Measurements from ENCODE around the gene GAPT. TPM values are rescaled to one million over a fixed set of nuclear protein-coding genes. Genes with fewer than 3 reads are reported as not detected.

GAPT gene
- total RNA-seq, 2 experiments from 2014 or later = 11.2 to 15.1 TPM

- no peak for DNase-seq (ENCODE audit: low spot score)
- intact Hi-C loops (cut with micrococcal nuclease; ENCODE audit: unreplicated experiment) = loop anchor here (1.0 to 10.0 kb wide), 3 partner anchors 683 to 1163 kb away; no protein-coding TSS in a partner anchor
- no peaks in the 10 kb centered on the region for H3K9me2 ChIP-seq (ENCODE audit: insufficient read depth, low read length)
- no peaks in the 10 kb centered on the region for H3K36me3 ChIP-seq (ENCODE audit: insufficient read depth, low read length)
- H4K20me1 ChIP-seq (ENCODE audit: insufficient read depth, low read length) = no peaks in the 10 kb centered on the region
- no peak for TF ChIP-seq CTCF (conservative IDR thresholded peaks at IDR 0.05; ENCODE audit: low read length)
- no peak for TF ChIP-seq EZH2phosphoT487 (IDR thresholded peaks at IDR 0.05; ENCODE audit: borderline replicate concordance, low read depth, low read length)
- BruUV-seq (replicated peaks) = no TSS peak
- no peak overlapping the region for H3K4me3 ChIP-seq (ENCODE audit: low read depth, low read length, poor library complexity, severe bottlenecking)
- H3K4me2 ChIP-seq (ENCODE audit: low read length) = no peak overlapping the region
- no peaks in the 10 kb centered on the region for H3K79me2 ChIP-seq (ENCODE audit: insufficient read depth, low read depth, low read length)
- no peak overlapping the region for H3K27ac ChIP-seq (ENCODE audit: low read depth, low read length, poor library complexity, severe bottlenecking)
- H3K9me3 ChIP-seq (ENCODE audit: low read length) = no peaks in the 10 kb centered on the region
- POLR2A ChIA-PET = interaction anchor here (0.7 kb wide), 1 partner anchor 648 kb away, joined by 3 read pairs; no protein-coding TSS in a partner anchor
- CTCF ChIA-PET (ENCODE audit: unreplicated experiment) = interaction anchor here (1.6 kb wide), 1 partner anchor 1164 kb away, joined by 3 read pairs; no protein-coding TSS in a partner anchor
- no peak overlapping the region for H2AFZ ChIP-seq (ENCODE audit: low read length)
- no peaks in the 10 kb centered on the region for H3K4me1 ChIP-seq (ENCODE audit: insufficient read depth, low read length, poor library complexity, severe bottlenecking)
Observed at GRCh38 chr5:58462154-58462553, 29.1 kb upstream of the GAPT start.

GRCh38 chr5:58462623-58463230 lies 28.5 kb upstream of the GAPT start:
- BruUV-seq (replicated peaks) = no TSS peak
- H3K4me1 ChIP-seq (ENCODE audit: insufficient read depth, low read length, poor library complexity, severe bottlenecking) = no peaks in the 10 kb centered on the region
- H4K20me1 ChIP-seq (ENCODE audit: insufficient read depth, low read length) = no peaks in the 10 kb centered on the region
- intact Hi-C loops (cut with micrococcal nuclease; ENCODE audit: unreplicated experiment) = loop anchor here (1.0 to 10.0 kb wide), 3 partner anchors 683 to 1164 kb away; no protein-coding TSS in a partner anchor
- H3K4me2 ChIP-seq (ENCODE audit: low read length) = no peak overlapping the region
- no peaks in the 10 kb centered on the region for H3K79me2 ChIP-seq (ENCODE audit: insufficient read depth, low read depth, low read length)
- H3K36me3 ChIP-seq (ENCODE audit: insufficient read depth, low read length) = no peaks in the 10 kb centered on the region
- POLR2A ChIA-PET = no interaction called here
- CTCF ChIA-PET (ENCODE audit: unreplicated experiment) = no interaction called here
- H3K9me3 ChIP-seq (ENCODE audit: low read length) = no peaks in the 10 kb centered on the region
- no peak overlapping the region for H3K27ac ChIP-seq (ENCODE audit: low read depth, low read length, poor library complexity, severe bottlenecking)
- TF ChIP-seq EZH2phosphoT487 (IDR thresholded peaks at IDR 0.05; ENCODE audit: borderline replicate concordance, low read depth, low read length) (no peak), CTCF (conservative IDR thresholded peaks at IDR 0.05; ENCODE audit: low read length) (peak; percentile 86)
- no peaks in the 10 kb centered on the region for H3K9me2 ChIP-seq (ENCODE audit: insufficient read depth, low read length)
- no peak overlapping the region for H2AFZ ChIP-seq (ENCODE audit: low read length)
- no peak overlapping the region for H3K4me3 ChIP-seq (ENCODE audit: low read depth, low read length, poor library complexity, severe bottlenecking)
- peak; percentile 42 for DNase-seq (ENCODE audit: low spot score)

- no peak for DNase-seq (ENCODE audit: low spot score)
- intact Hi-C loops (cut with micrococcal nuclease; ENCODE audit: unreplicated experiment) = loop anchor here (10.0 kb wide), 1 partner anchor 972 kb away; no protein-coding TSS in a partner anchor
- CTCF ChIA-PET (ENCODE audit: unreplicated experiment) = no interaction called here
- H2AFZ ChIP-seq (ENCODE audit: low read length) = no peak overlapping the region
- no peaks in the 10 kb centered on the region for H3K4me1 ChIP-seq (ENCODE audit: insufficient read depth, low read length, poor library complexity, severe bottlenecking)
- no peaks in the 10 kb centered on the region for H3K36me3 ChIP-seq (ENCODE audit: insufficient read depth, low read length)
- BruUV-seq (replicated peaks) = no TSS peak
- H3K9me3 ChIP-seq (ENCODE audit: low read length) = no peaks in the 10 kb centered on the region
- POLR2A ChIA-PET = interaction anchor here (0.6 kb wide), 1 partner anchor 26 kb away, joined by 3 read pairs; no protein-coding TSS in a partner anchor
- no peaks in the 10 kb centered on the region for H3K9me2 ChIP-seq (ENCODE audit: insufficient read depth, low read length)
- no peak for TF ChIP-seq CTCF (conservative IDR thresholded peaks at IDR 0.05; ENCODE audit: low read length)
- TF ChIP-seq EZH2phosphoT487 (IDR thresholded peaks at IDR 0.05; ENCODE audit: borderline replicate concordance, low read depth, low read length) = no peak
- no peaks in the 10 kb centered on the region for H3K79me2 ChIP-seq (ENCODE audit: insufficient read depth, low read depth, low read length)
- no peak overlapping the region for H3K4me2 ChIP-seq (ENCODE audit: low read length)
- H3K27ac ChIP-seq (ENCODE audit: low read depth, low read length, poor library complexity, severe bottlenecking) = no peak overlapping the region
- H3K4me3 ChIP-seq (ENCODE audit: low read depth, low read length, poor library complexity, severe bottlenecking) = no peak overlapping the region
- H4K20me1 ChIP-seq (ENCODE audit: insufficient read depth, low read length) = no peaks in the 10 kb centered on the region
Observed at GRCh38 chr5:58466939-58467338, 24.3 kb upstream of the GAPT start.
